ENCODE results near the gene PDCD2L.

The PDCD2L gene

GRCh38 chr19:34404109-34404909, at the start of gene PDCD2L:
Gene PDCD2L (plus strand): TSS chr19:34404399. CDS start chr19:34404431, 32 bp downstream.
- H3K4me1 ChIP-seq (ENCODE audit: insufficient read depth, low read length) = peaks cover 41% of the 10 kb centered on the region
- H3K9ac ChIP-seq (ENCODE audit: low read depth, low read length) = peak within 1 kb of the TSS; percentile 88
- peak within 1 kb of the TSS; percentile 74 to 99 for H3K4me3 ChIP-seq (ENCODE audit: low read depth in 1 of 2, low read length in 2 of 2)
- peak within 1 kb of the TSS; percentile 100 for H2AFZ ChIP-seq (ENCODE audit: low read depth, low read length)
- H3K79me2 ChIP-seq (ENCODE audit: insufficient read depth, low read length) = peaks cover 34% of the 10 kb centered on the region
- peaks cover 34% of the 10 kb centered on the region for H3K36me3 ChIP-seq (ENCODE audit: insufficient read depth, low read length)
- ATAC-seq (ENCODE audit: insufficient read depth, low read depth) = peak; percentile 96
- peak; percentile 92 for DNase-seq
- H3K4me2 ChIP-seq (ENCODE audit: insufficient read depth, low read length) = peak within 1 kb of the TSS; percentile 99
- peaks cover 6% of the 10 kb centered on the region; the same call in 1 of the 2 replicates for H4K20me1 ChIP-seq (ENCODE audit: insufficient read depth, low read length)
- TF ChIP-seq CTCF (IDR thresholded peaks at IDR 0.05; ENCODE audit: borderline replicate concordance, extremely low read depth, low read length, poor library complexity, severe bottlenecking) (peak; percentile 2), EZH2 (IDR thresholded peaks at IDR 0.05; ENCODE audit: borderline replicate concordance, low read depth, low read length, severe bottlenecking) (no peak)
- H3K27ac ChIP-seq (ENCODE audit: low read length) = peak within 1 kb of the TSS; percentile 72
- no peaks in the 10 kb centered on the region for H3K27me3 ChIP-seq (ENCODE audit: insufficient read depth, low read length, poor library complexity)
- H3K9me3 ChIP-seq (ENCODE audit: insufficient read depth, low read length, severe bottlenecking) = no peaks in the 10 kb centered on the region

GRCh38 chr19:34355201-34355600, 49.0 kb upstream of the PDCD2L start:
- DNase-seq = no peak
- Histone ChIP-seq H3K4me2 (ENCODE audit: insufficient read depth, low read length) (no peak overlapping the region), H3K36me3 (ENCODE audit: insufficient read depth, low read length) (peaks cover 13% of the 10 kb centered on the region; the same call in 1 of the 2 replicates), H3K9ac (ENCODE audit: low read depth, low read length) (no peak overlapping the region), H3K9me3 (ENCODE audit: insufficient read depth, low read length, severe bottlenecking) (no peaks in the 10 kb centered on the region), H3K4me3 (ENCODE audit: low read depth in 1 of 2, low read length in 2 of 2) (no peak overlapping the region), H3K4me1 (ENCODE audit: insufficient read depth, low read length) (peaks cover 12% of the 10 kb centered on the region), H2AFZ (ENCODE audit: low read depth, low read length) (no peak overlapping the region), H3K27ac (ENCODE audit: low read length) (no peak overlapping the region), H3K27me3 (ENCODE audit: insufficient read depth, low read length, poor library complexity) (no peaks in the 10 kb centered on the region), H4K20me1 (ENCODE audit: insufficient read depth, low read length) (no peaks in the 10 kb centered on the region), H3K79me2 (ENCODE audit: insufficient read depth, low read length) (no peaks in the 10 kb centered on the region)
- ATAC-seq (ENCODE audit: insufficient read depth, low read depth) = no peak
- no peak for TF ChIP-seq CTCF (IDR thresholded peaks at IDR 0.05; ENCODE audit: borderline replicate concordance, extremely low read depth, low read length, poor library complexity, severe bottlenecking)
- no peak for TF ChIP-seq EZH2 (IDR thresholded peaks at IDR 0.05; ENCODE audit: borderline replicate concordance, low read depth, low read length, severe bottlenecking)

- no peak overlapping the region for H3K9ac ChIP-seq (ENCODE audit: low read depth, low read length)
- no peaks in the 10 kb centered on the region for H3K9me3 ChIP-seq (ENCODE audit: insufficient read depth, low read length, severe bottlenecking)
- TF ChIP-seq CTCF (IDR thresholded peaks at IDR 0.05; ENCODE audit: borderline replicate concordance, extremely low read depth, low read length, poor library complexity, severe bottlenecking) (no peak), EZH2 (IDR thresholded peaks at IDR 0.05; ENCODE audit: borderline replicate concordance, low read depth, low read length, severe bottlenecking) (no peak)
- no peaks in the 10 kb centered on the region for H3K4me1 ChIP-seq (ENCODE audit: insufficient read depth, low read length)
- H3K4me2 ChIP-seq (ENCODE audit: insufficient read depth, low read length) = no peak overlapping the region
- ATAC-seq (ENCODE audit: insufficient read depth, low read depth) = no peak
- H3K27me3 ChIP-seq (ENCODE audit: insufficient read depth, low read length, poor library complexity) = no peaks in the 10 kb centered on the region
- 0 out of 2 replicates have a peak, but pooled peaks cover 9% of the 10 kb centered on the region for H3K36me3 ChIP-seq (ENCODE audit: insufficient read depth, low read length)
- H4K20me1 ChIP-seq (ENCODE audit: insufficient read depth, low read length) = no peaks in the 10 kb centered on the region
- no peak overlapping the region for H3K4me3 ChIP-seq (ENCODE audit: low read depth in 1 of 2, low read length in 2 of 2)
- H3K79me2 ChIP-seq (ENCODE audit: insufficient read depth, low read length) = no peaks in the 10 kb centered on the region
- H3K27ac ChIP-seq (ENCODE audit: low read length) = no peak overlapping the region
- no peak for DNase-seq
- H2AFZ ChIP-seq (ENCODE audit: low read depth, low read length) = no peak overlapping the region
Measured at GRCh38 chr19:34356875-34357274, 47.3 kb upstream of the PDCD2L start.
